HL-60 (cell line): ENCODE results near the gene SNX3.
"Not testable (repeated sequence)": the region's sequence is repeated elsewhere in the genome, so short reads cannot be mapped to it uniquely, and the experiment has no call there.

Source experiments
- GABPA ChIP-seq: IDR thresholded peaks from 2 replicates; pipeline ENCODE4 v1.6.1; 2012; ENCODE audit warnings: low read depth
- POLR2AphosphoS5 ChIP-seq: IDR thresholded peaks from 2 replicates; pipeline ENCODE4 v1.6.1; 2012; ENCODE audit warnings: low read depth
- TF ChIP-seq, protein P1 (sequence below): IDR thresholded peaks from one replicate; pipeline ENCODE4 v1.5.1; 2011; ENCODE audit warnings: low read length, control low read depth, inconsistent platforms; ENCODE audit not compliant: insufficient read depth

DNA sequence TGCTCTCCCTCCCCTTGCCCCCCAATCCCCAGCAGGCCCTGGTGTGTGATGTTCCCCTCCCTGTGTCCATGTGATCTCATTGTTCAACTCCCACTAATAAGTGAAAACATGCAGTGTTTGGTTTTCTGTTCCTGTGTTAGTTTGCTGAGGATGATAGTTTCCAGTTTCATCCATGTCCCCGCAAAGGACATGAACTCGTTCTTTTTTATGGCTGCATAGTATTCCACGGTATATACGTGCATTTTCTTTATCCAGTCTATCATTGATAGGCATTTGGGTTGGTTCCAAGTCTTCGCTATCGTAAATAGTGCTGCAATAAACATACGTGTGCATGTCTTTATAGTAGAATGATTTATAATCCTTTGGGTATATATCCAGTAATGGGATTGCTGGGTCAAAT lies 15.7 kb downstream of the SNX3 start:
- TF ChIP-seq, protein P1, sequence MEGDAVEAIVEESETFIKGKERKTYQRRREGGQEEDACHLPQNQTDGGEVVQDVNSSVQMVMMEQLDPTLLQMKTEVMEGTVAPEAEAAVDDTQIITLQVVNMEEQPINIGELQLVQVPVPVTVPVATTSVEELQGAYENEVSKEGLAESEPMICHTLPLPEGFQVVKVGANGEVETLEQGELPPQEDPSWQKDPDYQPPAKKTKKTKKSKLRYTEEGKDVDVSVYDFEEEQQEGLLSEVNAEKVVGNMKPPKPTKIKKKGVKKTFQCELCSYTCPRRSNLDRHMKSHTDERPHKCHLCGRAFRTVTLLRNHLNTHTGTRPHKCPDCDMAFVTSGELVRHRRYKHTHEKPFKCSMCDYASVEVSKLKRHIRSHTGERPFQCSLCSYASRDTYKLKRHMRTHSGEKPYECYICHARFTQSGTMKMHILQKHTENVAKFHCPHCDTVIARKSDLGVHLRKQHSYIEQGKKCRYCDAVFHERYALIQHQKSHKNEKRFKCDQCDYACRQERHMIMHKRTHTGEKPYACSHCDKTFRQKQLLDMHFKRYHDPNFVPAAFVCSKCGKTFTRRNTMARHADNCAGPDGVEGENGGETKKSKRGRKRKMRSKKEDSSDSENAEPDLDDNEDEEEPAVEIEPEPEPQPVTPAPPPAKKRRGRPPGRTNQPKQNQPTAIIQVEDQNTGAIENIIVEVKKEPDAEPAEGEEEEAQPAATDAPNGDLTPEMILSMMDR: not testable (repeated sequence)
- TF ChIP-seq GABPA, POLR2AphosphoS5: not testable (repeated sequence)
